IMR-90 (cell line): Measurements from ENCODE around the gene ZBTB39. TPM values are rescaled to one million over a fixed set of nuclear protein-coding genes. Genes with fewer than 3 reads are reported as not detected.

Experiments used
- BHLHE40 ChIP-seq: fragments of 150-350 bp; IDR thresholded peaks from 2 replicates; pipeline ENCODE4 v1.6.1; 2016; ENCODE audit warnings: mild to moderate bottlenecking, low read depth, low read length
- CHD1 ChIP-seq: IDR thresholded peaks from 2 replicates; pipeline ENCODE4 v1.6.1; 2012; ENCODE audit warnings: low read depth, low read length, improper control_type of control experiment
- FOS ChIP-seq: fragments of 150-350 bp; IDR thresholded peaks from 2 replicates; pipeline ENCODE4 v1.6.1; 2016; ENCODE audit warnings: low read depth, low read length
- POLR2A ChIP-seq: IDR thresholded peaks from 2 replicates; pipeline ENCODE4 v1.6.1; 2012; ENCODE audit warnings: mild to moderate bottlenecking, low read depth, low read length
- SMC3 ChIP-seq: fragments of 150-350 bp; IDR thresholded peaks from 2 replicates; pipeline ENCODE4 v1.6.1; 2016; ENCODE audit warnings: low read depth, mild to moderate bottlenecking, antibody characterized with exemption, low read length, moderate library complexity
- USF2 ChIP-seq: fragments of 150-350 bp; IDR thresholded peaks from 2 replicates; pipeline ENCODE4 v1.6.1; 2017; ENCODE audit warnings: mild to moderate bottlenecking, antibody characterized with exemption, low read length, low read depth
- polyA plus RNA-seq, 3 experiments: library from polyadenylated mRNA; depleted of rRNA; stranded (reverse); fragments of >200 nt; gene quantifications; 2 replicates each; pipeline ENCODE4 v1.2.3, GENCODE V29; 2012; ENCODE audit warnings: low replicate concordance in 1 of 3
- total RNA-seq: library from RNA; depleted of rRNA; stranded (reverse); fragments of >200 nt; gene quantifications from 2 replicates; pipeline ENCODE4 v1.2.3, GENCODE V29; 2012

ZBTB39 gene
- total and polyA plus RNA-seq, 2 of the 4 experiments (the other 2 are of a cell fraction): 4.0 to 5.2 TPM

- TF ChIP-seq SMC3 (no peak), POLR2A (no peak), BHLHE40 (no peak), CHD1 (no peak), USF2 (no peak), FOS (no peak)
These were observed 15.6 kb downstream of the ZBTB39 start (continued) for GRCh38 chr12:56990648-56991318.
